GM12892 (cell line): Measurements from ENCODE around the gene ANXA6.

Experiments
- POLR2A ChIP-seq: IDR thresholded peaks from 2 replicates; pipeline ENCODE4 v1.6.1; 2011; ENCODE audit warnings: low read depth, low read length, control low read depth
- POLR2AphosphoS5 ChIP-seq: IDR thresholded peaks from 2 replicates; pipeline ENCODE4 v1.6.1; 2011; ENCODE audit warnings: low read depth, low read length, control low read depth
- TAF1 ChIP-seq: IDR thresholded peaks from 2 replicates; pipeline ENCODE4 v1.6.1; 2011; ENCODE audit warnings: low read depth, mild to moderate bottlenecking, control low read depth, low read length, borderline replicate concordance

DNA sequence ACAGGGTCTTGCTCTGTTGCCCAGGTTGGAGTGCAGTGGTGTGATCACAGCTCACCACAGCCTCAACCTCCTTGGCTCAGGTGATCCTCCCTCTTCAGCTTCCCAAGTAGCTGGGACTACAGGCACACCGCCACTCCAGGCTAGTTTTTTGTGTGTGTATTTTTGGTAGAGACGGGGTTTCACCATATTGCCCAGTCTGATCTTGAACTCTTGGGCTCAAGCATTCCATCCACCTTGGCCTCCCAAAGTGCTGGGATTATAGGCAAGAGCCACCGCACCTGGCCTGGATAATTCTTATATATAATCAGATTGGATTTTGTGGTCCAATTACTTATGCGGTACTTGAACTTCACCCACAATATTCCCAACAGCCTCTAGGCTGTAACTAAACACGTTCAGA is 46.5 kb upstream of the ANXA6 start:
- TF ChIP-seq POLR2A (no peak), POLR2AphosphoS5 (no peak), TAF1 (no peak)
